ENCODE results near the gene UGT1A1.
"Not testable (repeated sequence)": the region's sequence is repeated elsewhere in the genome, so short reads cannot be mapped to it uniquely, and the experiment has no call there.

UGT1A1 gene

DNA sequence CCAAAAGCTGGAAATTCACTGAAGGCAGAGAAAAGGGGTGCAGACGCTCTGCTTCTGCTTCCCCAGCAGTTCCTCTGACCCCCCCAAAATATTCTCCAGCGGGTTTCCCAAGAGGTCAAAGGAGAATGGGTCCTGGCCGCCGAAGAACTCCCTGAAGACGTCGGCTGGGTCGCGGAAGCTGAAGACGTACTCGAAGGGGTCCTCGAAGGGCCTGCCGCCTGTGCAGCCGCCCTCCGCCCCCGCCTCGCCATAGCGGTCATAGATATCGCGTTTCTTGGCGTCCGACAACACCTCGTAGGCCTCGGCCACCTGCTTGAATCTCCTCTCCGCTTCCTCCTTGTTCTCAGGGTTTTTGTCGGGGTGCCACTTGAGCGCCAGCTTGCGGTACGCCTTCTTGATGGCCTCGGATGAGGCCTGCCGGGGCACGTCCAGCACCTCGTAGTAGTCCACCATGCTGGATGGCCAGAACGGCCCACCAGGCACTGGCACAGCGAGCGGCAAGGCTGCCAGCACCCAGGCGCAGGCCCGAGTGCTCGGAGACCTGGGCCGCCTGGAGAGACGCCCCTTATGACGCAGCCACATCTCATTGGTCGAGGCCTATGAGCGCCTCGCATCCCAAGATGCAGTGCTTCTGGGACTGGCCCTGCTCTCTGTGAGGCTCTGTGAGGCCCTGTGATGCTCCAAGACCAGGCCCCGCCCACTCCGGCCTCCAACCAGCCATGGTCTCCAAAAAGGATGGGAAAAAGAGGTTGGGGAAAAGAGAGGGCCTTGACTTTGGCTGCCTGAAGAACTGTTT is 16.4 kb upstream of the UGT1A1 start:
- Histone ChIP-seq H3K9ac (ENCODE audit: low read length) (no peak overlapping the region), H3K36me3 (ENCODE audit: low read length) (no peaks in the 10 kb centered on the region), H3K9me3 (ENCODE audit: insufficient read depth, low read length) (no peaks in the 10 kb centered on the region), H3K4me2 (ENCODE audit: low read depth, low read length, poor library complexity, severe bottlenecking) (no peak overlapping the region), H3K4me3 (ENCODE audit: insufficient read depth, low read length, poor library complexity, severe bottlenecking) (no peak overlapping the region), H3K27ac (ENCODE audit: low read depth, low read length) (no peak overlapping the region), H3F3A (ENCODE audit: insufficient read depth) (no peaks in the 10 kb centered on the region), H2AFZ (ENCODE audit: low read depth, low read length, severe bottlenecking) (no peak overlapping the region), H3K79me2 (ENCODE audit: insufficient read depth, low read length) (no peaks in the 10 kb centered on the region), H3K9me2 (replicated peaks; ENCODE audit: insufficient read depth, low read length) (no peaks in the 10 kb centered on the region), H4K20me1 (ENCODE audit: low read depth, low read length) (no peaks in the 10 kb centered on the region), H3K27me3 (ENCODE audit: low read length) (no peaks in the 10 kb centered on the region)
- TF ChIP-seq, protein P1, sequence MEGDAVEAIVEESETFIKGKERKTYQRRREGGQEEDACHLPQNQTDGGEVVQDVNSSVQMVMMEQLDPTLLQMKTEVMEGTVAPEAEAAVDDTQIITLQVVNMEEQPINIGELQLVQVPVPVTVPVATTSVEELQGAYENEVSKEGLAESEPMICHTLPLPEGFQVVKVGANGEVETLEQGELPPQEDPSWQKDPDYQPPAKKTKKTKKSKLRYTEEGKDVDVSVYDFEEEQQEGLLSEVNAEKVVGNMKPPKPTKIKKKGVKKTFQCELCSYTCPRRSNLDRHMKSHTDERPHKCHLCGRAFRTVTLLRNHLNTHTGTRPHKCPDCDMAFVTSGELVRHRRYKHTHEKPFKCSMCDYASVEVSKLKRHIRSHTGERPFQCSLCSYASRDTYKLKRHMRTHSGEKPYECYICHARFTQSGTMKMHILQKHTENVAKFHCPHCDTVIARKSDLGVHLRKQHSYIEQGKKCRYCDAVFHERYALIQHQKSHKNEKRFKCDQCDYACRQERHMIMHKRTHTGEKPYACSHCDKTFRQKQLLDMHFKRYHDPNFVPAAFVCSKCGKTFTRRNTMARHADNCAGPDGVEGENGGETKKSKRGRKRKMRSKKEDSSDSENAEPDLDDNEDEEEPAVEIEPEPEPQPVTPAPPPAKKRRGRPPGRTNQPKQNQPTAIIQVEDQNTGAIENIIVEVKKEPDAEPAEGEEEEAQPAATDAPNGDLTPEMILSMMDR (IDR thresholded peaks at IDR 0.05; ENCODE audit: insufficient read depth, low read length, poor library complexity, severe bottlenecking) = no peak
- no peak for TF ChIP-seq EZH2phosphoT487 (conservative IDR thresholded peaks at IDR 0.05; ENCODE audit: low read length)

- H3K27me3 ChIP-seq (ENCODE audit: low read length) = no peaks in the 10 kb centered on the region
- H3K9ac ChIP-seq (ENCODE audit: low read length) = no peak overlapping the region
- no peaks in the 10 kb centered on the region for H4K20me1 ChIP-seq (ENCODE audit: low read depth, low read length)
- H3K4me2 ChIP-seq (ENCODE audit: low read depth, low read length, poor library complexity, severe bottlenecking) = no peak overlapping the region
- H3K36me3 ChIP-seq (ENCODE audit: low read length) = no peaks in the 10 kb centered on the region
- no peak for TF ChIP-seq EZH2phosphoT487 (conservative IDR thresholded peaks at IDR 0.05; ENCODE audit: low read length)
- TF ChIP-seq, protein P1 (IDR thresholded peaks at IDR 0.05; ENCODE audit: insufficient read depth, low read length, poor library complexity, severe bottlenecking) = no peak
- H3K9me2 ChIP-seq (replicated peaks; ENCODE audit: insufficient read depth, low read length) = no peaks in the 10 kb centered on the region
- no peak overlapping the region for H2AFZ ChIP-seq (ENCODE audit: low read depth, low read length, severe bottlenecking)
- no peaks in the 10 kb centered on the region for H3K9me3 ChIP-seq (ENCODE audit: insufficient read depth, low read length)
- H3K4me3 ChIP-seq (ENCODE audit: insufficient read depth, low read length, poor library complexity, severe bottlenecking) = no peak overlapping the region
- no peaks in the 10 kb centered on the region for H3K79me2 ChIP-seq (ENCODE audit: insufficient read depth, low read length)
- no peak overlapping the region for H3K27ac ChIP-seq (ENCODE audit: low read depth, low read length)
- no peaks in the 10 kb centered on the region for H3F3A ChIP-seq (ENCODE audit: insufficient read depth)
Observed at GRCh38 chr2:233745073-233745755, 14.9 kb upstream of the UGT1A1 start.

- H2AFZ ChIP-seq (ENCODE audit: low read depth, low read length, severe bottlenecking); H3K36me3 ChIP-seq (ENCODE audit: low read length); H3K27me3 ChIP-seq (ENCODE audit: low read length); H4K20me1 ChIP-seq (ENCODE audit: low read depth, low read length); H3K79me2 ChIP-seq (ENCODE audit: insufficient read depth, low read length); H3K9me3 ChIP-seq (ENCODE audit: insufficient read depth, low read length); H3K27ac ChIP-seq (ENCODE audit: low read depth, low read length); H3F3A ChIP-seq (ENCODE audit: insufficient read depth); H3K9me2 ChIP-seq (replicated peaks; ENCODE audit: insufficient read depth, low read length); H3K4me2 ChIP-seq (ENCODE audit: low read depth, low read length, poor library complexity, severe bottlenecking); H3K4me3 ChIP-seq (ENCODE audit: insufficient read depth, low read length, poor library complexity, severe bottlenecking); H3K9ac ChIP-seq (ENCODE audit: low read length): not testable (repeated sequence)
Observed at GRCh38 chr2:233745838-233746237, 14.2 kb upstream of the UGT1A1 start.
